ENCODE data around the gene TP53I13. TPM values are rescaled to one million over a fixed set of nuclear protein-coding genes. Genes with fewer than 3 reads are reported as not detected.

The TP53I13 gene
- 33.1 TPM for total RNA-seq
- 10 to 100 TPM; 29.3 to 45.1 (median 35.0) TPM for polyA plus RNA-seq (ENCODE audit: insufficient read depth in 1 of 8, insufficient read length in 8 of 8, low replicate concordance in 1 of 8)
- long read RNA-seq, donor 1, transcript TP53I13-201 (7 exons, 1,530 nt): major isoform, 8 of 8 reads
- long read RNA-seq, donor 1, partial matches to known transcripts: 0 of 8 reads
- long read RNA-seq, donor 1, other reads (novel, unspliced or antisense): 0 of 8 reads
- long read RNA-seq, donor 2, partial matches to known transcripts: 0 of 1 reads
- long read RNA-seq, donor 2, other reads (novel, unspliced or antisense): 0 of 1 reads
- long read RNA-seq, donor 3, transcript TP53I13-201 (7 exons, 1,530 nt): major isoform, 21 of 27 reads
- long read RNA-seq, donor 3, partial matches to known transcripts: 5 of 27 reads
- long read RNA-seq, donor 3, other reads (novel, unspliced or antisense): 0 of 27 reads
- long read RNA-seq, donor 4, transcript TP53I13-201 (7 exons, 1,530 nt): major isoform, 15 of 23 reads
- long read RNA-seq, donor 4, partial matches to known transcripts: 6 of 23 reads
- long read RNA-seq, donor 4, other reads (novel, unspliced or antisense): 0 of 23 reads
- long read RNA-seq, donor 5, transcript TP53I13-201 (7 exons, 1,530 nt): major isoform, 39 of 66 reads
- long read RNA-seq, donor 5, transcript TP53I13-206 (1 exons, 2,468 nt): minor isoform, 7 of 66 reads
- long read RNA-seq, donor 5, partial matches to known transcripts: 14 of 66 reads
- long read RNA-seq, donor 5, other reads (novel, unspliced or antisense): 5 of 66 reads
- long read RNA-seq, donor 6, transcript TP53I13-201 (7 exons, 1,530 nt): major isoform, 32 of 54 reads
- long read RNA-seq, donor 6, transcript TP53I13-206 (1 exons, 2,468 nt): minor isoform, 6 of 54 reads
- long read RNA-seq, donor 6, partial matches to known transcripts: 15 of 54 reads
- long read RNA-seq, donor 6, other reads (novel, unspliced or antisense): 0 of 54 reads
- long read RNA-seq, donor 7, transcript TP53I13-201 (7 exons, 1,530 nt): major isoform, 22 of 29 reads
- long read RNA-seq, donor 7, partial matches to known transcripts: 5 of 29 reads
- long read RNA-seq, donor 7, other reads (novel, unspliced or antisense): 0 of 29 reads
- long read RNA-seq, donor 8, transcript TP53I13-206 (1 exons, 2,468 nt): major isoform, 6 of 11 reads
- long read RNA-seq, donor 8, transcript TP53I13-201 (7 exons, 1,530 nt): minor isoform, 5 of 11 reads
- long read RNA-seq, donor 8, partial matches to known transcripts: 0 of 11 reads
- long read RNA-seq, donor 8, other reads (novel, unspliced or antisense): 0 of 11 reads
- long read RNA-seq, donor 9, transcript TP53I13-201 (7 exons, 1,530 nt): major isoform, 8 of 12 reads
- long read RNA-seq, donor 9, partial matches to known transcripts: 0 of 12 reads
- long read RNA-seq, donor 9, other reads (novel, unspliced or antisense): 0 of 12 reads
- long read RNA-seq, donor 10, transcript TP53I13-201 (7 exons, 1,530 nt): major isoform, 7 of 10 reads
- long read RNA-seq, donor 10, partial matches to known transcripts: 0 of 10 reads
- long read RNA-seq, donor 10, other reads (novel, unspliced or antisense): 0 of 10 reads
- long read RNA-seq, donor 11, partial matches to known transcripts: 6 of 12 reads
- long read RNA-seq, donor 11, other reads (novel, unspliced or antisense): 0 of 12 reads

- under 1% methylated on average over 50 of the region's 85 CpGs for WGBS (ENCODE audit: insufficient coverage)
- DNase-seq: peak; percentile 95
- Histone ChIP-seq H3K27ac (ENCODE audit: low read length) (peak within 1 kb of the TSS; percentile 87), H3K4me1 (ENCODE audit: control insufficient read depth, insufficient read depth, low read length) (peaks cover 54% of the 10 kb centered on the region), H3K27me3 (ENCODE audit: control insufficient read depth, insufficient read depth, low read length) (peaks cover 25% of the 10 kb centered on the region), H3K9me3 (replicated peaks; ENCODE audit: control insufficient read depth, low read depth, low read length) (no peaks in the 10 kb centered on the region), H3K36me3 (ENCODE audit: control insufficient read depth, insufficient read depth, low read length) (peaks cover 24% of the 10 kb centered on the region), H3K4me3 (ENCODE audit: low read length) (peak within 1 kb of the TSS; percentile 90)
Measured at GRCh38 chr17:29568331-29569244, at the start of gene TP53I13. TSS of gene TP53I13 (plus strand) at chr17:29568701. CDS start at chr17:29568759, 58 bp downstream.

- H3K36me3 ChIP-seq (ENCODE audit: control insufficient read depth, insufficient read depth, low read length): peaks cover 39% of the 10 kb centered on the region
- no peaks in the 10 kb centered on the region for H3K27me3 ChIP-seq (ENCODE audit: control insufficient read depth, insufficient read depth, low read length)
- H3K4me1 ChIP-seq (ENCODE audit: control insufficient read depth, insufficient read depth, low read length): no peaks in the 10 kb centered on the region
- 100% methylated on average over 1 of the region's 3 CpGs for WGBS (ENCODE audit: insufficient coverage)
- H3K4me3 ChIP-seq (ENCODE audit: low read length): no peak overlapping the region
- H3K27ac ChIP-seq (ENCODE audit: low read length): no peak overlapping the region
- no peaks in the 10 kb centered on the region for H3K9me3 ChIP-seq (replicated peaks; ENCODE audit: control insufficient read depth, low read depth, low read length)
- DNase-seq: no peak
Measured at GRCh38 chr17:29524692-29525091, 43.8 kb upstream of the TP53I13 start.

- Histone ChIP-seq H3K9me3 (replicated peaks; ENCODE audit: control insufficient read depth, low read depth, low read length) (no peaks in the 10 kb centered on the region), H3K27ac (ENCODE audit: low read length) (no peak overlapping the region), H3K4me3 (ENCODE audit: low read length) (no peak overlapping the region), H3K27me3 (ENCODE audit: control insufficient read depth, insufficient read depth, low read length) (no peaks in the 10 kb centered on the region), H3K36me3 (ENCODE audit: control insufficient read depth, insufficient read depth, low read length) (peaks cover 42% of the 10 kb centered on the region), H3K4me1 (ENCODE audit: control insufficient read depth, insufficient read depth, low read length) (no peaks in the 10 kb centered on the region)
- 100% methylated on average over 2 of the region's 3 CpGs for WGBS (ENCODE audit: insufficient coverage)
- no peak for DNase-seq
Measured at GRCh38 chr17:29526322-29526721, 42.2 kb upstream of the TP53I13 start.

GRCh38 chr17:29533976-29534375 lies 34.5 kb upstream of the TP53I13 start:
- no peaks in the 10 kb centered on the region for H3K27me3 ChIP-seq (ENCODE audit: control insufficient read depth, insufficient read depth, low read length)
- H3K36me3 ChIP-seq (ENCODE audit: control insufficient read depth, insufficient read depth, low read length): peaks cover 41% of the 10 kb centered on the region
- DNase-seq: peak; percentile 8
- no peak overlapping the region for H3K27ac ChIP-seq (ENCODE audit: low read length)
- no peak overlapping the region for H3K4me3 ChIP-seq (ENCODE audit: low read length)
- H3K4me1 ChIP-seq (ENCODE audit: control insufficient read depth, insufficient read depth, low read length): no peaks in the 10 kb centered on the region
- 80% methylated on average over 3 of the region's 8 CpGs for WGBS (ENCODE audit: insufficient coverage)
- no peaks in the 10 kb centered on the region for H3K9me3 ChIP-seq (replicated peaks; ENCODE audit: control insufficient read depth, low read depth, low read length)

- H3K9me3 ChIP-seq (replicated peaks; ENCODE audit: control insufficient read depth, low read depth, low read length): no peaks in the 10 kb centered on the region
- no peak for DNase-seq
- no peaks in the 10 kb centered on the region for H3K4me1 ChIP-seq (ENCODE audit: control insufficient read depth, insufficient read depth, low read length)
- H3K4me3 ChIP-seq (ENCODE audit: low read length): no peak overlapping the region
- peaks cover 28% of the 10 kb centered on the region for H3K36me3 ChIP-seq (ENCODE audit: control insufficient read depth, insufficient read depth, low read length)
- H3K27me3 ChIP-seq (ENCODE audit: control insufficient read depth, insufficient read depth, low read length): no peaks in the 10 kb centered on the region
- WGBS (ENCODE audit: insufficient coverage): no CpG with 5 or more reads among the region's 4 CpGs
- H3K27ac ChIP-seq (ENCODE audit: low read length): no peak overlapping the region
Measured at GRCh38 chr17:29544066-29544465, 24.4 kb upstream of the TP53I13 start.

GRCh38 chr17:29546085-29546484 lies 22.4 kb upstream of the TP53I13 start:
- Histone ChIP-seq H3K36me3 (ENCODE audit: control insufficient read depth, insufficient read depth, low read length) (peaks cover 24% of the 10 kb centered on the region), H3K27me3 (ENCODE audit: control insufficient read depth, insufficient read depth, low read length) (no peaks in the 10 kb centered on the region), H3K4me1 (ENCODE audit: control insufficient read depth, insufficient read depth, low read length) (peaks cover 4% of the 10 kb centered on the region), H3K27ac (ENCODE audit: low read length) (no peak overlapping the region), H3K4me3 (ENCODE audit: low read length) (no peak overlapping the region), H3K9me3 (replicated peaks; ENCODE audit: control insufficient read depth, low read depth, low read length) (no peaks in the 10 kb centered on the region)
- no peak for DNase-seq
- no CpG with 5 or more reads among the region's 1 CpG for WGBS (ENCODE audit: insufficient coverage)

GRCh38 chr17:29546830-29547229 lies 21.7 kb upstream of the TP53I13 start:
- Histone ChIP-seq H3K27ac (ENCODE audit: low read length) (no peak overlapping the region), H3K4me1 (ENCODE audit: control insufficient read depth, insufficient read depth, low read length) (peaks cover 4% of the 10 kb centered on the region), H3K36me3 (ENCODE audit: control insufficient read depth, insufficient read depth, low read length) (peaks cover 19% of the 10 kb centered on the region), H3K27me3 (ENCODE audit: control insufficient read depth, insufficient read depth, low read length) (no peaks in the 10 kb centered on the region), H3K9me3 (replicated peaks; ENCODE audit: control insufficient read depth, low read depth, low read length) (no peaks in the 10 kb centered on the region), H3K4me3 (ENCODE audit: low read length) (no peak overlapping the region)
- WGBS (ENCODE audit: insufficient coverage): no CpG with 5 or more reads among the region's 1 CpG
- no peak for DNase-seq

GRCh38 chr17:29549177-29549923 lies 19.2 kb upstream of the TP53I13 start:
- Histone ChIP-seq H3K27me3 (ENCODE audit: control insufficient read depth, insufficient read depth, low read length) (no peaks in the 10 kb centered on the region), H3K9me3 (replicated peaks; ENCODE audit: control insufficient read depth, low read depth, low read length) (no peaks in the 10 kb centered on the region), H3K36me3 (ENCODE audit: control insufficient read depth, insufficient read depth, low read length) (peaks cover 7% of the 10 kb centered on the region), H3K4me1 (ENCODE audit: control insufficient read depth, insufficient read depth, low read length) (peaks cover 4% of the 10 kb centered on the region), H3K27ac (ENCODE audit: low read length) (no peak overlapping the region), H3K4me3 (ENCODE audit: low read length) (no peak overlapping the region)
- no peak for DNase-seq
- 34% methylated on average over 2 of the region's 5 CpGs for WGBS (ENCODE audit: insufficient coverage)

Data from muscle of leg (tissue), 16 donors.